Neural progenitor cell (in vitro differentiated cells): ENCODE data around the gene PDGFB. TPM values are rescaled to one million over a fixed set of nuclear protein-coding genes. Genes with fewer than 3 reads are reported as not detected.
"Not testable (repeated sequence)": the region's sequence is repeated elsewhere in the genome, so short reads cannot be mapped to it uniquely, and the experiment has no call there.

Source experiments
- DNase-seq: peaks from one replicate; pipeline ENCODE4 v3.0.0-alpha.2; 2016; ENCODE audit warnings: low spot score
- H2AFZ ChIP-seq: fragments of 200-600 bp; sonication (generic); replicated peaks from 2 replicates; pipeline ENCODE4 v1.6.1; 2016; ENCODE audit warnings: antibody characterized with exemption
- H3F3A ChIP-seq: fragments of 200-600 bp; sonication (generic); 2 replicates; pipeline ENCODE4 v1.6.1; 2016; ENCODE audit warnings: antibody characterized with exemption, low read depth
- H3K27ac ChIP-seq: fragments of 200-600 bp; sonication (generic); 2 replicates; pipeline ENCODE4 v1.5.1; 2016; ENCODE audit warnings: mild to moderate bottlenecking
- H3K27me3 ChIP-seq: fragments of 200-600 bp; sonication (generic); 2 replicates; pipeline ENCODE4 v1.6.1; 2016; ENCODE audit warnings: mild to moderate bottlenecking, moderate library complexity
- H3K36me3 ChIP-seq: fragments of 200-600 bp; sonication (generic); 2 replicates; pipeline ENCODE4 v1.5.1; 2016
- H3K4me1 ChIP-seq: fragments of 200-600 bp; sonication (generic); 2 replicates; pipeline ENCODE4 v1.6.1; 2016; ENCODE audit warnings: mixed run types
- H3K4me2 ChIP-seq: fragments of 200-600 bp; sonication (generic); 2 replicates; pipeline ENCODE4 v1.6.1; 2016
- H3K4me3 ChIP-seq: fragments of 200-600 bp; sonication (generic); 2 replicates; pipeline ENCODE4 v1.5.1; 2016
- H3K79me2 ChIP-seq: fragments of 200-600 bp; sonication (generic); 2 replicates; pipeline ENCODE4 v1.6.1; 2016; ENCODE audit warnings: low read depth
- H3K9ac ChIP-seq: fragments of 200-600 bp; sonication (generic); 2 replicates; pipeline ENCODE4 v1.6.1; 2016
- H3K9me3 ChIP-seq: fragments of 200-600 bp; sonication (generic); 2 replicates; pipeline ENCODE4 v1.5.1; 2016; ENCODE audit warnings: low read depth
- H4K20me1 ChIP-seq: fragments of 200-600 bp; sonication (generic); 2 replicates; pipeline ENCODE4 v1.6.1; 2016; ENCODE audit warnings: low read depth
- H3K27ac Mint-ChIP-seq: 3 replicates; pipeline ENCODE4 v1.8.0; 2021; ENCODE audit warnings: mixed read lengths
- H3K27me3 Mint-ChIP-seq: 2 replicates; pipeline ENCODE4 v1.8.0; 2022; ENCODE audit warnings: low read depth, mild to moderate bottlenecking, inconsistent platforms, moderate library complexity, mixed read lengths; ENCODE audit not compliant: insufficient read depth
- H3K36me3 Mint-ChIP-seq: 3 replicates; pipeline ENCODE4 v1.8.0; 2021; ENCODE audit warnings: mixed read lengths
- H3K4me1 Mint-ChIP-seq: 3 replicates; pipeline ENCODE4 v1.8.0; 2021; ENCODE audit warnings: mixed read lengths
- H3K4me3 Mint-ChIP-seq: 3 replicates; pipeline ENCODE4 v1.8.0; 2021; ENCODE audit warnings: mild to moderate bottlenecking, moderate library complexity, mixed read lengths
- H3K9me3 Mint-ChIP-seq: 3 replicates; pipeline ENCODE4 v1.8.0; 2020; ENCODE audit warnings: mixed read lengths
- CTCF ChIP-seq: fragments of 200-600 bp; sonication (generic); IDR thresholded peaks from 2 replicates; pipeline ENCODE4 v1.5.1; 2017; ENCODE audit warnings: antibody characterized with exemption, mild to moderate bottlenecking
- EZH2 ChIP-seq: fragments of 200-600 bp; sonication (generic); IDR thresholded peaks from 2 replicates; pipeline ENCODE4 v1.6.1; 2017; ENCODE audit warnings: antibody characterized with exemption, mild to moderate bottlenecking, moderate library complexity
- EZH2phosphoT487 ChIP-seq: fragments of 200-600 bp; sonication (generic); IDR thresholded peaks from 2 replicates; pipeline ENCODE4 v1.6.1; 2017; ENCODE audit warnings: antibody characterized with exemption
- total RNA-seq: library from RNA; depleted of rRNA; stranded (reverse); fragments of >200 nt; gene quantifications from 2 replicates; pipeline ENCODE4 v1.2.3, GENCODE V29; 2015; ENCODE audit warnings: low replicate concordance

Gene PDGFB
- total RNA-seq, 1 donor from 2014 or later: 0.15 TPM

DNA sequence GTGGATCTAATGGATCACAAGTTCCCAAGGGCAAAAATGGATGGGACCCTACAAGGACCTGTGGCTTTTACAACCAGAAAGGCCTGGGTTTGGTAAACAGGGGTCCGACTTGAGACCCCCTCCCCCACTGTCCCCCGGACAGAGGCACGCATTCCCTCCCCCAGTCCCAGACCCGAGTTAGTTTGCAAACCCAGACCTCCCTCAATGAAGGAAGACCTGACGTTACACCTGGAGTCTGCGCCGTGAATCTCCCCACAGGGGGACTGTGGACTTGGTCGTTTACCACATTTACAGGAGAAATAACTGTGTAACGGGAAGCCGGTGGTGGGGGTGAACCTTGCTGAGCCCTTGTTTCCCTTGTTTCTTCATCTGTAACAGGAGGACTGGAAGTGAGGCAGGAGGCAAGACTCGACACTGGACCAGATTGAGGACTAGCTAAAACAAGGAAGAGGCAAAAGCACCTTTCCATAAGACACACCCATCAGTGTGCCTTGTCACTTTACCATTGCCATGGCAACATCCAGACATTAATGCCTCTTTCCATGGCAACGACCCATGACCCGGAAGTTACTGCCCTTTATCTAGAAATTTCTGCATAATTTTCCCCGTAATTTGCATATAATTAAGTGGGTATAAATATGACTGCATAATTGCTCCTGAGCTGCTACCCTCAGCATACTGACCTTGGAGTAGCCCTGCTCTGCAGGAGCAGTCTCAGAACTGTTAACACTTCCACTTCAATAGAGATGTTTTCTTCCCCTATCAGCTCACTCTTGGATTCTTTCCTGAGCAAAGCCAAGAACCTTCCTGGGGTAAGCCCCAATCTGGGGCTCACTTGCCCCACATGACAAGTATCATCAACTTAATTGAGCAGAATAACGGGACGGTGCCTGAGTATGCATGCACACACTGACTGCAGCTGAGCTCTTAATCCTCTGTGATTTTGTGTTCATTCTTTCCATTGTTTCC, 25.4 kb downstream of the PDGFB start:
- no peak for TF ChIP-seq CTCF
- no peak for TF ChIP-seq EZH2phosphoT487
- TF ChIP-seq EZH2: no peak
- H2AFZ ChIP-seq: no peak overlapping the region
- Mint-ChIP-seq H3K36me3 (no peaks in the 10 kb centered on the region), H3K9me3 (peaks cover 19% of the 10 kb centered on the region), H3K4me1 (peaks cover 26% of the 10 kb centered on the region), H3K4me3 (peak overlapping the region; percentile 22), H3K27me3 (peaks cover 29% of the 10 kb centered on the region), H3K27ac (peak overlapping the region; percentile 94)
- DNase-seq: peak; percentile 44
- H3K27me3 ChIP-seq: no peaks in the 10 kb centered on the region
- peaks cover 18% of the 10 kb centered on the region for H3F3A ChIP-seq
- no peak overlapping the region for H3K4me3 ChIP-seq
- no peaks in the 10 kb centered on the region for H3K36me3 ChIP-seq
- no peak overlapping the region for H3K4me2 ChIP-seq
- H4K20me1 ChIP-seq: no peaks in the 10 kb centered on the region
- H3K9ac ChIP-seq: no peak overlapping the region
- H3K4me1 ChIP-seq: peaks cover 20% of the 10 kb centered on the region
- no peaks in the 10 kb centered on the region for H3K79me2 ChIP-seq
- H3K27ac ChIP-seq: no peak overlapping the region
- H3K9me3 ChIP-seq: no peaks in the 10 kb centered on the region

DNA sequence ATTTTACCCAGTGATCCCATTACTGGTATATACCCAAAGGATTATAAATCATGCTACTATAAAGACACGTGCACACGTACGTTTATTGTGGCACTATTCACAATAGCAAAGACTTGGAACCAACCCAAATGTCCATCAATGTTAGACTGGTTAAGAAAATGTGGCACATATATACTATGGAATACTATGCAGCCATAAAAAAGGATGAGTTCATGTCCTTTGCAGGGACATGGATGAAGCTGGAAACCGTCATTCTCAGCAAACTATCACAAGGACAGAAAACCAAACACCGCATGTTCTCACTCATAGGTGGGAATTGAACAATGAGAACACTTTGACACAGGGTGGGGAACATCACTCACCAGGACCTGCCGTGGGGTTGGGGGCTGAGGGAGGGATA, 26.4 kb downstream of the PDGFB start:
- not testable (repeated sequence) for H3K27ac Mint-ChIP-seq, H3K9ac ChIP-seq, H2AFZ ChIP-seq, H3K27me3 ChIP-seq, DNase-seq, H3K9me3 ChIP-seq, H3K36me3 ChIP-seq, H3K4me3 ChIP-seq, H3K79me2 ChIP-seq, H3K27ac ChIP-seq, H3K4me3 Mint-ChIP-seq, H3K4me2 ChIP-seq, H4K20me1 ChIP-seq, H3K36me3 Mint-ChIP-seq
- Histone ChIP-seq H3K4me1 (peaks cover 27% of the 10 kb centered on the region), H3F3A (peaks cover 22% of the 10 kb centered on the region)
- Mint-ChIP-seq H3K27me3 (peaks cover 27% of the 10 kb centered on the region), H3K4me1 (peaks cover 31% of the 10 kb centered on the region), H3K9me3 (peaks cover 19% of the 10 kb centered on the region)

GRCh38 chr22:39216143-39216490, 28.7 kb downstream of the PDGFB start:
- no peak for DNase-seq
- no peaks in the 10 kb centered on the region for H3K36me3 ChIP-seq
- H3K27ac ChIP-seq: no peak overlapping the region
- H3K27ac Mint-ChIP-seq: no peak overlapping the region
- no peak overlapping the region for H2AFZ ChIP-seq
- H3K4me1 Mint-ChIP-seq: peaks cover 37% of the 10 kb centered on the region
- H3K4me2 ChIP-seq: no peak overlapping the region
- H3K9me3 ChIP-seq: no peaks in the 10 kb centered on the region
- no peaks in the 10 kb centered on the region for H4K20me1 ChIP-seq
- H3K9me3 Mint-ChIP-seq: peaks cover 19% of the 10 kb centered on the region
- no peaks in the 10 kb centered on the region for H3K79me2 ChIP-seq
- H3K4me3 ChIP-seq: no peak overlapping the region
- H3K27me3 ChIP-seq: no peaks in the 10 kb centered on the region
- peaks cover 25% of the 10 kb centered on the region for H3K27me3 Mint-ChIP-seq
- H3K4me3 Mint-ChIP-seq: no peak overlapping the region
- peaks cover 22% of the 10 kb centered on the region for H3F3A ChIP-seq
- no peak for TF ChIP-seq EZH2phosphoT487
- peaks cover 27% of the 10 kb centered on the region for H3K4me1 ChIP-seq
- no peak overlapping the region for H3K9ac ChIP-seq
- no peaks in the 10 kb centered on the region for H3K36me3 Mint-ChIP-seq

- Mint-ChIP-seq H3K27ac (no peak overlapping the region), H3K27me3 (peaks cover 24% of the 10 kb centered on the region), H3K9me3 (peaks cover 19% of the 10 kb centered on the region), H3K36me3 (no peaks in the 10 kb centered on the region), H3K4me1 (peaks cover 37% of the 10 kb centered on the region), H3K4me3 (no peak overlapping the region)
- H3K9ac ChIP-seq: no peak overlapping the region
- peaks cover 27% of the 10 kb centered on the region for H3K4me1 ChIP-seq
- H3K4me2 ChIP-seq: peak overlapping the region; percentile 60
- no peak overlapping the region for H3K4me3 ChIP-seq
- H2AFZ ChIP-seq: no peak overlapping the region
- no peaks in the 10 kb centered on the region for H4K20me1 ChIP-seq
- no peaks in the 10 kb centered on the region for H3K9me3 ChIP-seq
- no peak overlapping the region for H3K27ac ChIP-seq
- no peaks in the 10 kb centered on the region for H3K27me3 ChIP-seq
- H3K79me2 ChIP-seq: no peaks in the 10 kb centered on the region
- peaks cover 22% of the 10 kb centered on the region for H3F3A ChIP-seq
- peak; percentile 45 for DNase-seq
- H3K36me3 ChIP-seq: no peaks in the 10 kb centered on the region
- TF ChIP-seq CTCF (peak; percentile 53), EZH2 (no peak), EZH2phosphoT487 (no peak)
Observed at GRCh38 chr22:39215426-39216142, 29.2 kb downstream of the PDGFB start.
